ENCODE results near the gene KATNB1.
"Not testable (repeated sequence)": the region's sequence is repeated elsewhere in the genome, so short reads cannot be mapped to it uniquely, and the experiment has no call there.

Gene KATNB1

DNA sequence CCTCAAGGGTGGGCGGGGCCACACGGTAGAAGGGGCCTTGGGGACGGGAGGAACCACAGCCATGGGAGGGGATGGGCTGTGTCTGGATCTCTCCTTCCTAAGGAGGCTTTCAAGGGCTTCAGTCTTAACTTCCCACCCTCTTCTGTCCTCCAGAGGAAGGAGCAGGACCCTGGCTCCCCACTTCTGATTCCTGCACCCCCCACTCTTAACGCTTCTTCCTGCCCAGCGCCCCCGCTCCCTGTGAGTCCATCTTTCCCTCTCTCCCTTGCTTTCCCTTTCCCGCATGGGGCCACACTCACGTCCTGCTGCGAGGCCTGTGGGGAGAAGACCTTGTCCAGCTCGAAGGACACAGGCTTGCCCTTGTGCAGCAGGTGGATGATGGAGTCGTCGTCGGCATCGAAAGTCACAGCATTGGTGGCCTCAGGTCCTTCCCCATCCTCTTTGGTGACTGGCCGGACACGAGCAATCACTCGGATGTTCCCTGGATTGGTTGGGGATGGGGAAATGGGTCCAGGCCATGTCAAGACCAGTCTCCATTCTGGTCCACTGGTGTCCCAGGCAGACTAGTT is 29.7 kb downstream of the KATNB1 start:
- Mint-ChIP-seq H3K4me1 (ENCODE audit: low read depth) (peaks cover 24% of the 10 kb centered on the region), H3K4me3 (no peak overlapping the region), H3K9me3 (no peaks in the 10 kb centered on the region), H3K27me3 (no peaks in the 10 kb centered on the region), H3K27ac (no peak overlapping the region), H3K36me3 (ENCODE audit: low read depth) (peaks cover 100% of the 10 kb centered on the region)
- intact Hi-C loops (cut with micrococcal nuclease): no loop called here

GRCh38 chr16:57766714-57767348 is 31.3 kb downstream of the KATNB1 start:
- H3K27ac Mint-ChIP-seq: no peak overlapping the region
- peaks cover 22% of the 10 kb centered on the region for H3K4me1 Mint-ChIP-seq (ENCODE audit: low read depth)
- no peak overlapping the region for H3K4me3 Mint-ChIP-seq
- H3K27me3 Mint-ChIP-seq: no peaks in the 10 kb centered on the region
- no peaks in the 10 kb centered on the region for H3K9me3 Mint-ChIP-seq
- intact Hi-C loops (cut with micrococcal nuclease): no loop called here
- peaks cover 100% of the 10 kb centered on the region for H3K36me3 Mint-ChIP-seq (ENCODE audit: low read depth)

GRCh38 chr16:57769541-57770145 is 34.1 kb downstream of the KATNB1 start:
- no peaks in the 10 kb centered on the region for H3K27me3 Mint-ChIP-seq
- H3K36me3 Mint-ChIP-seq (ENCODE audit: low read depth): peaks cover 90% of the 10 kb centered on the region
- no peaks in the 10 kb centered on the region for H3K9me3 Mint-ChIP-seq
- intact Hi-C loops (cut with micrococcal nuclease): no loop called here
- H3K27ac Mint-ChIP-seq: no peak overlapping the region
- peaks cover 20% of the 10 kb centered on the region for H3K4me1 Mint-ChIP-seq (ENCODE audit: low read depth)
- no peak overlapping the region for H3K4me3 Mint-ChIP-seq

DNA sequence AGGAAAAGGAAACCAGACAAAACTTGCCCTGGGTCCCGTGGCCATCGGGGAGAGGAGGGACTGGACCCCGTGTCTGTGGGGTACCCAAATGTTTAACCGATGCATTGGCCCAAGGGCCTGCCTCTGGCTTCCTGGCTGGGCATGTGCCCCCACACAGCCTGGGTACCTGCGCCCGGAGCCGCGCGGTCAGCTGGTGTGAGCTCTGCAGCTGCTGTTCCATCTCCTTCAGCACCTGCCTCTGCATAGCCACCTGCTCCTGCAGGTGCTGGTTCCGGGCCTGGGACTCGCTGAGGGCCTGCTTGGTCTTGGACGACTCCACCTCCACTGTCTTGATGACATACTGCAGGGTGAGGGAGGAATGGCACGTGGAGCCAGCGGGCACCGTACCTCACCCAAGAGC is 34.8 kb downstream of the KATNB1 start:
- Mint-ChIP-seq H3K36me3 (ENCODE audit: low read depth) (peaks cover 90% of the 10 kb centered on the region), H3K27ac (no peak overlapping the region), H3K27me3 (no peaks in the 10 kb centered on the region), H3K4me3 (no peak overlapping the region), H3K9me3 (no peaks in the 10 kb centered on the region), H3K4me1 (ENCODE audit: low read depth) (peaks cover 20% of the 10 kb centered on the region)
- intact Hi-C loops (cut with micrococcal nuclease): no loop called here

DNA sequence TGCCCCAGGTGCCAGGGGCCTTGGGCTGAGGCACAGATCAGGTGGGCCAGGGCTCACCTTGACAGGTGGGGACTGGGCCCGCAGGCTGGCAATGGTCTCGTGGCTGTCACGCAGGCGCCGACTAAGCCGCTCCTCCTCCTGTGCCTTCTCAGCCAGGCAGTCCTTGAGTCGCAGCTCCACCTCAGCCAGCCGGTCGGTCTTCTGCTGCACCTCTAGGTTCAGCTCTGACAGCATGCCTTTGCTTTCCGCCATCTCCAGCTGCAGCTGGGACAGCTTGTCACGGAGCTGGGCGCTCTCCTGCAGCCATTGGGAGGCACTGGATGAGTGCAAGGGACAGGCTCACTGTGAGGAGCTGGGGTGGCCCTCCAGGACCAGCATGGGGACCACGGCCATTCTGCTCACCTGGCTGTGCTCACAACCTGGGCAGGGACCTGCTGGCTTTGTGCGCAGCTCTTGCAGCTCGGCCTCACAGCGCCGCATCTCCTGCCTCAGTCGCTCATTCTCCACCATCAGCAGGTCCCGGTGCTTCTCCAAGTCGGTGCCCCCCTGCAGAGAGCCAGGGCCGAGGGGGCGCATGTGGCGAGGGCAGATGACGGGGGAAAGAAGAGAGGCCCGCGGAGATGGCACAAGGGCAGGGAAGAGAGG is 35.7 kb downstream of the KATNB1 start:
- Mint-ChIP-seq H3K4me1 (ENCODE audit: low read depth) (peaks cover 18% of the 10 kb centered on the region), H3K9me3 (no peaks in the 10 kb centered on the region), H3K27me3 (no peaks in the 10 kb centered on the region), H3K4me3 (no peak overlapping the region), H3K36me3 (ENCODE audit: low read depth) (peaks cover 90% of the 10 kb centered on the region), H3K27ac (no peak overlapping the region)
- intact Hi-C loops (cut with micrococcal nuclease): no loop called here

- H3K9me3 Mint-ChIP-seq: no peaks in the 10 kb centered on the region
- no peak overlapping the region for H3K4me3 Mint-ChIP-seq
- H3K27ac Mint-ChIP-seq: no peak overlapping the region
- peaks cover 90% of the 10 kb centered on the region for H3K36me3 Mint-ChIP-seq (ENCODE audit: low read depth)
- intact Hi-C loops (cut with micrococcal nuclease): no loop called here
- no peaks in the 10 kb centered on the region for H3K27me3 Mint-ChIP-seq
- H3K4me1 Mint-ChIP-seq (ENCODE audit: low read depth): peaks cover 17% of the 10 kb centered on the region
These were observed 37.4 kb downstream of the KATNB1 start for GRCh38 chr16:57773019-57773418.

- H3K27ac Mint-ChIP-seq: no peak overlapping the region
- no peaks in the 10 kb centered on the region for H3K27me3 Mint-ChIP-seq
- H3K36me3 Mint-ChIP-seq (ENCODE audit: low read depth): peaks cover 90% of the 10 kb centered on the region
- intact Hi-C loops (cut with micrococcal nuclease): no loop called here
- H3K9me3 Mint-ChIP-seq: no peaks in the 10 kb centered on the region
- no peak overlapping the region for H3K4me3 Mint-ChIP-seq
- H3K4me1 Mint-ChIP-seq (ENCODE audit: low read depth): peaks cover 17% of the 10 kb centered on the region
These were observed 38.2 kb downstream of the KATNB1 start for GRCh38 chr16:57773655-57774295.

DNA sequence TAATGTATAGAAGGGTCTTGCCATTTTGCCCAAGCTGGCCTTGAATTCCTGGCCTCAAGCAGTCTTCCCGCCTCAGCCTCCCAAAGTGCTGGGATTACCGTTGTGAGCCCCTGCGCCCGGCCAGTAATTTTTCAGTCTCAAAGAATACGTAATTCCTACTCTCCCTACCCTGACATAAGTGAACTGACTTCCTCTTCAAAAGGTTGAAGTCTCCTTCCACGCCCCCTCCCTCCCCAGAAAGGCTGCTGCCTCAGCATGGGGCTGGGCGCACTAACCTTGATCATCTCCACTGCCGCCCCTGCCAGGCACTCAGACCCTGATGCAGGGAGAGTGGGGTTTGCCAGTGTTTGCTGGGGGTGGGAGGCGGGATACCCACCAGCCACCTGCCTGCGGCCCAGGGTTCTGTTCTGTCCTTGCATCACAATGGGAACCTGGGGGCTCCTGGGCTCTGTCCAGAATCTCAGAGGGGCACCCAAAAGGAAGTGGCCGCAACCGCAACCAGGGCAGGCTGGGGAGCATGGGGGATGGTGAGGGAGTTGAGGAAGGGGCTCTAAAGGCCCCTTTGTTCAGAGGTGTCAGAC is 39.2 kb downstream of the KATNB1 start:
- H3K27me3 Mint-ChIP-seq: no peaks in the 10 kb centered on the region
- no peak overlapping the region for H3K4me3 Mint-ChIP-seq
- peak overlapping the region; percentile 5 for H3K27ac Mint-ChIP-seq
- peaks cover 17% of the 10 kb centered on the region for H3K4me1 Mint-ChIP-seq (ENCODE audit: low read depth)
- H3K9me3 Mint-ChIP-seq: no peaks in the 10 kb centered on the region
- intact Hi-C loops (cut with micrococcal nuclease): no loop called here
- peaks cover 90% of the 10 kb centered on the region for H3K36me3 Mint-ChIP-seq (ENCODE audit: low read depth)

- intact Hi-C loops (cut with micrococcal nuclease): no loop called here
- H3K4me3 Mint-ChIP-seq: no peak overlapping the region
- H3K27ac Mint-ChIP-seq: no peak overlapping the region
- no peaks in the 10 kb centered on the region for H3K27me3 Mint-ChIP-seq
- peaks cover 86% of the 10 kb centered on the region for H3K36me3 Mint-ChIP-seq (ENCODE audit: low read depth)
- H3K9me3 Mint-ChIP-seq: no peaks in the 10 kb centered on the region
- H3K4me1 Mint-ChIP-seq (ENCODE audit: low read depth): peaks cover 17% of the 10 kb centered on the region
These were observed 40.3 kb downstream of the KATNB1 start for GRCh38 chr16:57775661-57776469.

DNA sequence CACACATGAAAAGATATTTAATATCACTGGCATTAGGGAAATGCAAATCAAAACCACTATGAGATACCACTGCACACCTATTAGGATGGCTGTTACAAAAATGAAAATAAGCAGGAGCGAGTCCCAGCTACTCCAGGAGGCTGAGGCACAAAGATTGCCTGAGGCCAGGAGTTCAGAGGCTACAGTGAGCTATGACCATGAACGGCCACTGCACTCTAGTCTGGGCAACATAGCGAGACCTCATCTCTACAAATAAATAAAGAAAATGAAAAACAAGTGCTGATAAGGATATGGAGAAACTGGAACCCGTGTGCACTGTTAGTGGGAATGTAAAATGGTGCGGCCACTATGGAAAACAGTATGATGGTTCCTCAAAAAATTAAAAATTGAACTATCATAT is 43.1 kb downstream of the KATNB1 start:
- Mint-ChIP-seq H3K27me3 (no peaks in the 10 kb centered on the region), H3K4me3 (no peak overlapping the region), H3K4me1 (ENCODE audit: low read depth) (peaks cover 32% of the 10 kb centered on the region), H3K9me3 (no peaks in the 10 kb centered on the region), H3K36me3 (ENCODE audit: low read depth) (peaks cover 89% of the 10 kb centered on the region), H3K27ac (no peak overlapping the region)
- intact Hi-C loops (cut with micrococcal nuclease): no loop called here

DNA sequence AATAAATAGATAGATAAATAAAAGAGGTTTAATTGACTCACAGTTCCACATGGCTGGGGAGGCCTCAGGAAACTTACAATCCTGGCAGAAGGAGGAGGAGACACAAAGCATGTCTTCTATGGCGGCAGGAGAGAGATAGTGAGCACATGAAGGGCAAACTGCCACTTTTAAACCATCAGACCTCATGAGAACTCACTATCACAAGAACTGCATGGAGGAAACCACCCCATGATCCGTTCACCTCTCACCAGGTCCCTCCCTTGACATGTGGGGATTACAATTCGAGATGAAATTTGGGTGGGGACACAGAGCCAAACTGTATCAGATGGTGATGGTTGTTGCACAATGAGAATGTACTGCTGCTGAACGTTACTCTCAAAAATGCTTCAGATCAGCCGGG is 44.3 kb downstream of the KATNB1 start:
- H3K27ac Mint-ChIP-seq; H3K27me3 Mint-ChIP-seq; H3K9me3 Mint-ChIP-seq; H3K4me3 Mint-ChIP-seq; intact Hi-C loops (cut with micrococcal nuclease): not testable (repeated sequence)
- H3K36me3 Mint-ChIP-seq (ENCODE audit: low read depth): peaks cover 96% of the 10 kb centered on the region
- H3K4me1 Mint-ChIP-seq (ENCODE audit: low read depth): peaks cover 39% of the 10 kb centered on the region

DNA sequence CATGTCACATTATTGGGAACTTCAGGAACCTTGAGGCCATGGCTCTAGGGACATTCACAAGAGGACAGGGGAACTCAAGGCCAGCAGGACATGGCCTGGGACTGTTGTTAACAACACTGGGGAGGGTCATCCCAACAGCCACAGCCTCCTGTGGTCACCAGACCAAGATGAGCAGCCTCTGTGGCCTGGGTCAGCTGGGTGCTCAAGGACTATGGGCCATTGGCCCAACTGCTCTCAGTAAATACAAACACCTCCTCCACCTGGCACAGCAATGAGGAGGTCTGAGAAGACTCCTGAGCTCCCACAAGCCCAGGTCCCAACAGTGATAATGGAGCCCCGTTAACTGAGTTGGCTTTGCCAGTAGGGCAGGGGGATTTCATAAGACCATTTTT is 45.8 kb downstream of the KATNB1 start:
- Mint-ChIP-seq H3K27ac (no peak overlapping the region), H3K27me3 (no peaks in the 10 kb centered on the region), H3K4me3 (no peak overlapping the region), H3K4me1 (ENCODE audit: low read depth) (peaks cover 27% of the 10 kb centered on the region), H3K36me3 (ENCODE audit: low read depth) (peaks cover 96% of the 10 kb centered on the region), H3K9me3 (no peaks in the 10 kb centered on the region)
- intact Hi-C loops (cut with micrococcal nuclease): no loop called here
